H1 (cell line): Measurements from ENCODE around the gene NHLH1. TPM values are rescaled to one million over a fixed set of nuclear protein-coding genes. Genes with fewer than 3 reads are reported as not detected.

Experiments
- CTCF ChIA-PET: fragments of 300-600 bp; sonication (Branson Sonifier 250); formaldehyde crosslinking; loops from one replicate; lab custom pipeline; 2021; ENCODE audit not compliant: partially characterized antibody; lab: Charles Lee
- POLR2A ChIA-PET: fragments of 300-600 bp; sonication (Branson Sonifier 250); formaldehyde crosslinking; loops from one replicate; lab custom pipeline; 2021; ENCODE audit warnings: inconsistent platforms; ENCODE audit not compliant: partially characterized antibody; lab: Charles Lee
- DNase-seq, 2 experiments: peaks; one replicate each; pipeline versions ENCODE4 v3.0.0 to v3.0.0-alpha.2; 2010 to 2022; ENCODE audit warnings: low spot score in 2 of 2, low read depth in 1 of 2, mixed read lengths in 1 of 2
- FAIRE-seq: peaks from 2 replicates; lab custom pipeline; 2011; peaks lifted over from hg19 to GRCh38; lab: Jason Lieb, UNC
- H2AFZ ChIP-seq: 2 replicates; pipeline ENCODE4 v1.8.1; 2012; ENCODE audit warnings: low read length, inconsistent platforms
- H2AK5ac ChIP-seq: 2 replicates; pipeline ENCODE4 v1.6.1; 2013; ENCODE audit warnings: low read depth, low read length
- H2BK120ac ChIP-seq: replicated peaks from 2 replicates; pipeline ENCODE3; 2013; ENCODE audit warnings: low read depth, low read length, inconsistent platforms
- H2BK12ac ChIP-seq: 2 replicates; pipeline ENCODE4 v1.6.1; 2013; ENCODE audit warnings: low read depth, low read length
- H2BK15ac ChIP-seq: 2 replicates; pipeline ENCODE4 v1.6.1; 2013; ENCODE audit warnings: low read length
- H2BK20ac ChIP-seq: 2 replicates; pipeline ENCODE4 v1.6.1; 2013; ENCODE audit warnings: low read length
- H2BK5ac ChIP-seq: 2 replicates; pipeline ENCODE4 v1.6.1; 2013; ENCODE audit warnings: low read depth, low read length
- H3K14ac ChIP-seq: 2 replicates; pipeline ENCODE4 v1.6.1; 2013; ENCODE audit warnings: inconsistent platforms; ENCODE audit not compliant: insufficient read length
- H3K18ac ChIP-seq: 2 replicates; pipeline ENCODE4 v1.6.1; 2013; ENCODE audit warnings: low read length; ENCODE audit errors: extremely low read depth
- H3K23ac ChIP-seq: 2 replicates; pipeline ENCODE4 v1.6.1; 2013; ENCODE audit warnings: inconsistent platforms; ENCODE audit not compliant: insufficient read length
- H3K23me2 ChIP-seq: 2 replicates; pipeline ENCODE4 v1.6.1; 2013; ENCODE audit warnings: low read depth, low read length
- H3K27ac ChIP-seq: 2 replicates; pipeline ENCODE4 v1.6.1; 2011; ENCODE audit warnings: low read depth, low read length, inconsistent platforms
- H3K27me3 ChIP-seq, 4 experiments: replicated peaks in 1 of 4; 1 replicate in 1 of 4; 2 replicates in 3 of 4; pipeline versions ENCODE4 v1.6.1 to v1.8.1; 2011 to 2013; ENCODE audit warnings: low read length in 3 of 4, mild to moderate bottlenecking in 3 of 4, inconsistent platforms in 2 of 4, mixed read lengths in 2 of 4, moderate library complexity in 1 of 4; ENCODE audit not compliant: control insufficient read depth in 3 of 4, insufficient read depth in 3 of 4; ENCODE audit errors: extremely low read depth in 1 of 4
- H3K36me3 ChIP-seq, 4 experiments: 2 replicates each; pipeline versions ENCODE4 v1.6.1 to v1.8.1; 2011 to 2013; ENCODE audit warnings: mild to moderate bottlenecking in 4 of 4, low read length in 3 of 4, moderate library complexity in 2 of 4, control low read depth in 1 of 4, inconsistent platforms in 1 of 4; ENCODE audit not compliant: insufficient read depth in 4 of 4, control insufficient read depth in 2 of 4
- H3K4ac ChIP-seq: replicated peaks from 2 replicates; pipeline ENCODE3; 2013; ENCODE audit warnings: low read length, low read depth, mixed read lengths, inconsistent platforms; ENCODE audit not compliant: insufficient read length
- H3K4me1 ChIP-seq, 4 experiments: replicated peaks in 1 of 4; 1 replicate in 1 of 4; 2 replicates in 3 of 4; pipeline versions ENCODE4 v1.6.1 to v1.8.1; 2011 to 2013; ENCODE audit warnings: low read length in 3 of 4, inconsistent platforms in 2 of 4, mixed read lengths in 1 of 4; ENCODE audit not compliant: insufficient read depth in 4 of 4, control insufficient read depth in 3 of 4
- H3K4me2 ChIP-seq, 2 experiments: 2 replicates each; pipeline versions ENCODE4 v1.6.1 to v1.8.1; 2011 to 2013; ENCODE audit warnings: low read depth in 2 of 2, low read length in 2 of 2, control low read depth in 1 of 2, inconsistent platforms in 1 of 2, mild to moderate bottlenecking in 1 of 2; ENCODE audit not compliant: insufficient read depth in 1 of 2
- H3K4me3 ChIP-seq, 4 experiments: fragments of 200-600, 300-600 bp in 1 of 4; sonication (generic), shearing (Covaris generic), sonication (Bioruptor Twin) in 1 of 4; 2 replicates each; pipeline versions ENCODE4 v1.5.1 to v1.8.1; 2011 to 2016; ENCODE audit warnings: low read length in 4 of 4, low read depth in 3 of 4, control low read depth in 2 of 4, inconsistent platforms in 2 of 4, mild to moderate bottlenecking in 2 of 4, mixed read lengths in 1 of 4, moderate library complexity in 1 of 4; ENCODE audit not compliant: insufficient read depth in 2 of 4; ENCODE audit errors: extremely low read depth in 1 of 4
- H3K56ac ChIP-seq: replicated peaks from 2 replicates; pipeline ENCODE3; 2013; ENCODE audit warnings: low read depth, mild to moderate bottlenecking, mixed read lengths, low read length, inconsistent platforms; ENCODE audit not compliant: insufficient read length
- H3K79me1 ChIP-seq: 2 replicates; pipeline ENCODE4 v1.6.1; 2013; ENCODE audit warnings: low read depth, low read length, control low read depth
- H3K79me2 ChIP-seq, 2 experiments: 2 replicates each; pipeline versions ENCODE4 v1.6.1 to v1.8.1; 2012 to 2013; ENCODE audit warnings: low read length in 2 of 2, mild to moderate bottlenecking in 2 of 2, inconsistent platforms in 1 of 2; ENCODE audit not compliant: insufficient read depth in 2 of 2, control insufficient read depth in 1 of 2
- H3K9ac ChIP-seq, 4 experiments: replicated peaks in 1 of 4; 1 replicate in 1 of 4; 2 replicates in 3 of 4; pipeline versions ENCODE4 v1.6.1 to v1.8.1; 2011 to 2013; ENCODE audit warnings: low read depth in 3 of 4, low read length in 3 of 4, control low read depth in 2 of 4, mild to moderate bottlenecking in 2 of 4, moderate library complexity in 2 of 4, inconsistent platforms in 1 of 4; ENCODE audit errors: extremely low read depth in 1 of 4
- H3K9me3 ChIP-seq, 2 experiments: 2 replicates each; pipeline versions ENCODE4 v1.6.1 to v1.8.1; 2012 to 2013; ENCODE audit warnings: mild to moderate bottlenecking in 2 of 2, moderate library complexity in 2 of 2, control low read depth in 1 of 2, inconsistent platforms in 1 of 2, low read depth in 1 of 2, low read length in 1 of 2, mixed read lengths in 1 of 2; ENCODE audit not compliant: insufficient read depth in 2 of 2
- H4K20me1 ChIP-seq, 2 experiments: replicated peaks in 1 of 2; 2 replicates each; pipeline versions ENCODE3 to v1.8.1; 2011 to 2013; ENCODE audit warnings: inconsistent platforms in 2 of 2, low read length in 2 of 2, mild to moderate bottlenecking in 1 of 2; ENCODE audit not compliant: insufficient read depth in 2 of 2, control insufficient read depth in 1 of 2
- H4K5ac ChIP-seq: 2 replicates; pipeline ENCODE4 v1.6.1; 2013; ENCODE audit warnings: low read length, low read depth, mixed read lengths, inconsistent platforms; ENCODE audit not compliant: insufficient read length
- H4K8ac ChIP-seq: 2 replicates; pipeline ENCODE4 v1.8.0; 2013; ENCODE audit warnings: mild to moderate bottlenecking, moderate library complexity, low read length, inconsistent platforms; ENCODE audit not compliant: insufficient read depth; ENCODE audit errors: extremely low read depth
- H4K91ac ChIP-seq: replicated peaks from 2 replicates; pipeline ENCODE3; 2013; ENCODE audit warnings: low read length, mixed read lengths, inconsistent platforms; ENCODE audit not compliant: insufficient read length
- POU5F1 ChIP-seq: IDR thresholded peaks from 2 replicates; pipeline ENCODE4 v1.6.1; 2011; ENCODE audit warnings: low read depth, mild to moderate bottlenecking, low read length, moderate library complexity
- ZNF274 ChIP-seq: IDR thresholded peaks from 2 replicates; pipeline ENCODE4 v1.7.0; 2012; ENCODE audit warnings: low read length, borderline replicate concordance; ENCODE audit errors: extremely low read depth
- WGBS, 2 experiments: shearing (Covaris generic) in 1 of 2; methylation state at CpG; one replicate each; pipeline versions ENCODE4 v1.1.6 to v1.1.7; 2013 to 2015; ENCODE audit warnings: low lambda C conversion rate in 2 of 2, mixed read lengths in 2 of 2, inconsistent platforms in 1 of 2, low coverage in 1 of 2, missing lambda C conversion rate in 1 of 2; ENCODE audit not compliant: insufficient replicate concordance in 2 of 2, insufficient coverage in 1 of 2, insufficient read length in 1 of 2; ENCODE audit errors: extremely low coverage in 1 of 2, missing lambda C conversion rate in 1 of 2; 5-methylcytosine and 5-hydroxymethylcytosine counted together
- polyA plus RNA-seq, 7 experiments: library from polyadenylated mRNA; depleted of rRNA in 3 of 7; stranded (reverse) in 5 of 7; unstranded in 2 of 7; fragments of >200 nt in 5 of 7; fragments of 200-250 nt in 2 of 7; gene quantifications; 1 replicate in 5 of 7; 2 replicates in 1 of 7; 4 replicates in 1 of 7; pipeline versions ENCODE4 v1.2.1 to v1.2.3, GENCODE V29; 2011 to 2013; ENCODE audit warnings: missing spikeins in 2 of 7, mixed read lengths in 2 of 7
- total RNA-seq: library from RNA; stranded (reverse); fragmentation: NEBNext Ultra II Directional; extraction: Animal tissue kit (Norgen Biotek cat#: 25700); gene quantifications from 2 replicates; pipeline ENCODE4 v1.2.1, GENCODE V29; 2021

NHLH1 gene
- total and polyA plus RNA-seq, 2 of the 8 experiments (the other 6 are each of a cell fraction or from before 2014, with no cell fraction given): 0.39 to 0.91 TPM

DNA sequence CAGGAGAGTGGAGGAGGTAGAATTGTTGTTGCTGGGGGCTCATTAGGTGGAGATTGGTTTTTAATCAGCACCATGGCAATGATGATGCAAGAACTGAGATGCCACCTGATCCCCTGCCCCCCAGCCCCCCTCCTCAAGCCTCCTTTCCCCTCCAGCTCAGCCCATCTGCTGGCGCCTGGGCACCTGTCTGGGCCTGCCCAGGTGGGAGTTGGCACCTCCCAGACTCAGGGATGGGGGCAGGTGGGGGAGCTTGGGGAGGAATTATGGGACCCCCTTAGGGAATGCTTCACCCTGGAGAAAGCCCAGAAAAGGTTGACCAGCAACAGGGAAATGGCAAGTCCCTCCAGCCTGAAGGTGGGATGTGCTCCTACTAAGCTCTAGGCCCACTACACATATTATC, 1.5 kb upstream of the NHLH1 start:
- CTCF ChIA-PET: interaction anchor here (1.2 to 26.0 kb wide), 6 partner anchors 12 to 172 kb away, joined by 3 to 683 read pairs (median 6); no protein-coding TSS in a partner anchor
- H3K4ac ChIP-seq: no peak overlapping the region
- H3K9ac ChIP-seq: no peak overlapping the region
- H3K9me3 ChIP-seq: no peaks in the 10 kb centered on the region
- 80% methylated on average over 1 of the region's 1 CpG; no CpG with 5 or more reads in 1 of the 2 experiments for WGBS, 2 experiments
- H4K5ac ChIP-seq: no peak overlapping the region
- no peaks in the 10 kb centered on the region for H4K20me1 ChIP-seq
- no peaks in the 10 kb centered on the region for H3K79me2 ChIP-seq
- H2BK15ac ChIP-seq: no peak overlapping the region; the same call in 1 of the 2 replicates
- no peak for TF ChIP-seq ZNF274
- TF ChIP-seq POU5F1: no peak
- H3K27ac ChIP-seq: no peak overlapping the region
- no peak overlapping the region for H3K14ac ChIP-seq
- H3K23me2 ChIP-seq: 0 out of 2 replicates have a peak, but pooled peaks cover 1% of the 10 kb centered on the region
- H3K18ac ChIP-seq: no peak overlapping the region
- peak overlapping the region; percentile 49; the same call in 1 of the 2 replicates for H2BK5ac ChIP-seq
- no peak for FAIRE-seq
- H4K8ac ChIP-seq: no peak overlapping the region
- no peaks in the 10 kb centered on the region for H3K79me1 ChIP-seq
- H3K36me3 ChIP-seq: peaks cover 0 to 4% (median under 1%) of the 10 kb centered on the region in 4 experiments; a peak in 3 of 8 replicates
- H3K27me3 ChIP-seq: no peaks in the 10 kb centered on the region
- H3K4me1 ChIP-seq: peaks cover 3 to 8% (median 4%) of the 10 kb centered on the region in 4 experiments; a peak in 6 of 7 replicates
- H3K23ac ChIP-seq: no peak overlapping the region
- no peak for DNase-seq
- H3K4me2 ChIP-seq: no peak overlapping the region
- H3K56ac ChIP-seq: no peak overlapping the region
- H2AFZ ChIP-seq: no peak overlapping the region
- no peak overlapping the region for H3K4me3 ChIP-seq
- H4K91ac ChIP-seq: no peak overlapping the region
- H2BK120ac ChIP-seq: no peak overlapping the region
- 0 out of 2 replicates have a peak overlapping the region, but pooled peaks have one; percentile 87 for H2BK20ac ChIP-seq
- POLR2A ChIA-PET: interaction anchor here (1.8 to 17.2 kb wide), 4 partner anchors 11 to 36 kb away, joined by 4 to 244 read pairs (median 54); no protein-coding TSS in a partner anchor
- H2BK12ac ChIP-seq: no peak overlapping the region
- no peak overlapping the region for H2AK5ac ChIP-seq
